ENCODE results near the gene AXIN2. TPM values are rescaled to one million over a fixed set of nuclear protein-coding genes. Genes with fewer than 3 reads are reported as not detected.

AXIN2 gene
- total RNA-seq, 1 donor from 2014 or later, result 44.8 TPM

DNA sequence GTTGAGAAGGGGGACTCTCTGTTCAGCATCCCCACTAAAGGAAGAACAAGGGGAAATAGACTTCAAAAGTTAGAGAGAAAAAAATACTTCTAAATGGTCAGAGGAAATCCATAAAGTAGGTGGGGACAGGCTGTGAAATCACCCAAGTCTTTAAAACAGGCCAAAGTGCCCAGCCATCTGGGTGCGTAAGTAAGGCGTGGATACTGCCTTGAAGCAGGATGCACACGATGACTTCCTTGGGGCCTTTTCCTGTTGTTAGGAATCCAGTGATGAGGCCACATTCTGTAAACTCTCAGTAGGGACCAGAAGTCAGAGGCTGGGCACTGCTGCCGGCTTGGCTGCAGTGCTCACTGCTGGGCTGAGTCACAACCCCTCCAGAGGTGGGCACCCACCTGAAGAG, 9.2 kb downstream of the AXIN2 start:
- no peak for TF ChIP-seq CTCF (IDR thresholded peaks at IDR 0.05; ENCODE audit: unreplicated experiment)
- Mint-ChIP-seq H3K27ac (ENCODE audit: unreplicated experiment) (peak overlapping the region; percentile 25), H3K36me3 (ENCODE audit: low read depth, unreplicated experiment) (peaks cover 37% of the 10 kb centered on the region), H3K27me3 (ENCODE audit: unreplicated experiment) (peaks cover 6% of the 10 kb centered on the region), H3K9me3 (ENCODE audit: unreplicated experiment) (no peaks in the 10 kb centered on the region), H3K4me3 (ENCODE audit: unreplicated experiment) (no peak overlapping the region), H3K4me1 (ENCODE audit: unreplicated experiment) (peaks cover 50% of the 10 kb centered on the region)
- DNase-seq (ENCODE audit: low spot score), result no peak

GRCh38 chr17:65551267-65552040, 10.0 kb downstream of the AXIN2 start:
- H3K27me3 Mint-ChIP-seq (ENCODE audit: unreplicated experiment), result peaks cover 6% of the 10 kb centered on the region
- TF ChIP-seq CTCF (IDR thresholded peaks at IDR 0.05; ENCODE audit: unreplicated experiment), result no peak
- no peaks in the 10 kb centered on the region for H3K9me3 Mint-ChIP-seq (ENCODE audit: unreplicated experiment)
- peak overlapping the region; percentile 79 for H3K4me3 Mint-ChIP-seq (ENCODE audit: unreplicated experiment)
- no peak for DNase-seq (ENCODE audit: low spot score)
- peaks cover 41% of the 10 kb centered on the region for H3K36me3 Mint-ChIP-seq (ENCODE audit: low read depth, unreplicated experiment)
- peaks cover 56% of the 10 kb centered on the region for H3K4me1 Mint-ChIP-seq (ENCODE audit: unreplicated experiment)
- H3K27ac Mint-ChIP-seq (ENCODE audit: unreplicated experiment), result peak overlapping the region; percentile 36

DNA sequence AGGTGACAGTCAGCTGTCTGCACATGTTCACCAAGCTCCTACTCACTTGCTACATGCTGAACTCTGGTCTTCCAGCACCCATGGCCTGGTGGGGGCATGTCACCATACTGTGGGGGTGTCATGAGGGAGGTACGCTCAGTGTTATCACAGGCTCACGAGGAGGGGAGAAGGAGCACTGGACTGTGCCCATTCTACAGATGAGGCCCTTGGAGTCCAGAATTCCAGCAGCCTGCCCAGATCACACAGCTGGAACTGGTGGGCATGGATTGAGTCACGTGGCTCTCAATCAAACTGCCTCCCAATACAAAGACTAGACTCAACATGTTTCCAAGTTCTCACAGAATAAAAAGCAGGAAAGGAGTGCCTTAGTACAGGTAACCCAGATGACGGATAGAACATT, 10.7 kb downstream of the AXIN2 start:
- no peak for TF ChIP-seq CTCF (IDR thresholded peaks at IDR 0.05; ENCODE audit: unreplicated experiment)
- Mint-ChIP-seq H3K27me3 (ENCODE audit: unreplicated experiment) (peaks cover 6% of the 10 kb centered on the region), H3K4me3 (ENCODE audit: unreplicated experiment) (peak overlapping the region; percentile 79), H3K9me3 (ENCODE audit: unreplicated experiment) (no peaks in the 10 kb centered on the region), H3K36me3 (ENCODE audit: low read depth, unreplicated experiment) (peaks cover 45% of the 10 kb centered on the region), H3K27ac (ENCODE audit: unreplicated experiment) (peak overlapping the region; percentile 36), H3K4me1 (ENCODE audit: unreplicated experiment) (peaks cover 60% of the 10 kb centered on the region)
- no peak for DNase-seq (ENCODE audit: low spot score)

DNA sequence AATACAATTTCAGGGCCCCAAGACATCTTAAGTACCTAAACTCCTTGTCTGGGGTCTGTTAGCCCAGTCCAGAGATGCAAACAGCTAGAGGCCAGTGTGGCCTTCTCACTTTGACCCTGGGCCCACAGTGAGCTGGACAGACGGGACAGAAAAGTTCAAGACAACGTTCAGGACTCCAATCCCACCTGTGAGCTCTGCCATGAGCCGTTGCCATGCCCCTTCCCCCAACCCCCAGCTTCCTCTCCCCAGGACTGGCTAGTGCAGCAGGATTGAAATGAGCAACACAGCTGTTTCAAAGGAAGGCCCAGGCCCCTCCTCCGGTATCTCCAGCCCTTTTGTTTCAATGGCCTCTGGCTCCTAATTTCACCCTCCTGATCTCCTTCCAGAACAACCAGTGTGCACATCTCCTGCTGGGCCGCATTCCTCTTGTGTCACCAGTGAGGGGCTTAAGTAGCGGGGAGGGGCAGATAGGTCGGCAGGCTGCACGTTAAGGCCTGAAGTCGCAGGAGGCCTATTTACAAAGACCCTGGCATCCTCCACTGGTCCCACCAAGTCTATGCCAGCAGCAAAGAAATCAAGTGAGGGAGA, 11.3 kb downstream of the AXIN2 start:
- peaks cover 6% of the 10 kb centered on the region for H3K27me3 Mint-ChIP-seq (ENCODE audit: unreplicated experiment)
- H3K36me3 Mint-ChIP-seq (ENCODE audit: low read depth, unreplicated experiment), result peaks cover 45% of the 10 kb centered on the region
- peaks cover 60% of the 10 kb centered on the region for H3K4me1 Mint-ChIP-seq (ENCODE audit: unreplicated experiment)
- H3K4me3 Mint-ChIP-seq (ENCODE audit: unreplicated experiment), result peak overlapping the region; percentile 79
- no peak for TF ChIP-seq CTCF (IDR thresholded peaks at IDR 0.05; ENCODE audit: unreplicated experiment)
- H3K27ac Mint-ChIP-seq (ENCODE audit: unreplicated experiment), result no peak overlapping the region
- DNase-seq (ENCODE audit: low spot score), result no peak
- no peaks in the 10 kb centered on the region for H3K9me3 Mint-ChIP-seq (ENCODE audit: unreplicated experiment)
